KG1 (cell line): ENCODE data around the gene HCN2.
A peak's percentile ranks its signal among the peaks of the same experiment; 100 is the strongest.
"Not testable (repeated sequence)": the region's sequence is repeated elsewhere in the genome, so short reads cannot be mapped to it uniquely, and the experiment has no call there.

Experiments
- DNase-seq: peaks from one replicate; lab custom pipeline; 2025; lab: John Stamatoyannopoulos, UW

The HCN2 gene

GRCh38 chr19:605061-605971 is 15.6 kb downstream of the HCN2 start:
- not testable (repeated sequence) for DNase-seq

GRCh38 chr19:607301-608154 is 17.8 kb downstream of the HCN2 start:
- no peak for DNase-seq

GRCh38 chr19:608155-609003 is 18.7 kb downstream of the HCN2 start:
- no peak for DNase-seq

GRCh38 chr19:609004-609346 is 19.3 kb downstream of the HCN2 start:
- DNase-seq: no peak

- DNase-seq: no peak
These were observed 20.6 kb downstream of the HCN2 start for GRCh38 chr19:610071-610800.

GRCh38 chr19:610801-611480 is 21.3 kb downstream of the HCN2 start:
- DNase-seq: peak; percentile 62

GRCh38 chr19:611481-611868 is 21.8 kb downstream of the HCN2 start:
- no peak for DNase-seq

- DNase-seq: no peak
These were observed 23.3 kb downstream of the HCN2 start for GRCh38 chr19:612941-613340.

GRCh38 chr19:613732-614567 is 24.3 kb downstream of the HCN2 start:
- no peak for DNase-seq

GRCh38 chr19:615619-616018 is 25.9 kb downstream of the HCN2 start:
- DNase-seq: no peak

- DNase-seq: no peak
These were observed 26.5 kb downstream of the HCN2 start for GRCh38 chr19:616062-616700.

- no peak for DNase-seq
These were observed 27.3 kb downstream of the HCN2 start for GRCh38 chr19:616747-617526.

GRCh38 chr19:617551-618246 is 28.0 kb downstream of the HCN2 start:
- DNase-seq: no peak

- no peak for DNase-seq
These were observed 28.6 kb downstream of the HCN2 start for GRCh38 chr19:618247-618619.

GRCh38 chr19:618674-619285 is 29.1 kb downstream of the HCN2 start:
- DNase-seq: no peak

- no peak for DNase-seq
These were observed 29.8 kb downstream of the HCN2 start for GRCh38 chr19:619286-620002.
